Measurements from ENCODE around the gene ATRX. TPM values are rescaled to one million over a fixed set of nuclear protein-coding genes. Genes with fewer than 3 reads are reported as not detected.

ATRX gene
- total RNA-seq, 1 donor from 2014 or later = 106 TPM

- H3K4me1 Mint-ChIP-seq (ENCODE audit: low read depth, unreplicated experiment) = no peaks in the 10 kb centered on the region
- no peaks in the 10 kb centered on the region for H3K27me3 Mint-ChIP-seq (ENCODE audit: low read depth, unreplicated experiment)
- Histone ChIP-seq H3K27ac (ENCODE audit: low read depth, low read length) (no peak overlapping the region), H3K4me1 (ENCODE audit: insufficient read depth, low read length) (no peaks in the 10 kb centered on the region), H3K9ac (ENCODE audit: low read length) (no peak overlapping the region), H3K27me3 (ENCODE audit: insufficient read depth, low read length) (no peaks in the 10 kb centered on the region), H3K4me2 (ENCODE audit: low read length) (no peak overlapping the region), H4K20me1 (ENCODE audit: insufficient read depth, low read length) (peaks cover 42% of the 10 kb centered on the region), H3K9me3 (ENCODE audit: insufficient read depth, low read depth, low read length) (no peaks in the 10 kb centered on the region), H2AFZ (ENCODE audit: low read depth, low read length) (no peak overlapping the region), H3K79me2 (ENCODE audit: insufficient read depth, low read length) (peaks cover 73% of the 10 kb centered on the region), H3K4me3 (ENCODE audit: insufficient read depth, low read depth, low read length) (no peak overlapping the region), H3K36me3 (ENCODE audit: insufficient read depth, low read length) (no peaks in the 10 kb centered on the region)
- H3K27ac Mint-ChIP-seq (ENCODE audit: unreplicated experiment) = no peak overlapping the region
- no peaks in the 10 kb centered on the region for H3K36me3 Mint-ChIP-seq (ENCODE audit: low read depth, unreplicated experiment)
- DNase-seq (ENCODE audit: low read depth) = no peak
- TF ChIP-seq CTCF (IDR thresholded peaks at IDR 0.05; ENCODE audit: insufficient read depth, low read depth, low read length) (no peak), EZH2 (IDR thresholded peaks at IDR 0.05; ENCODE audit: insufficient read depth, low read length) (no peak)
- no peaks in the 10 kb centered on the region for H3K9me3 Mint-ChIP-seq (ENCODE audit: unreplicated experiment)
- FAIRE-seq = no peak
- no peak overlapping the region for H3K4me3 Mint-ChIP-seq (ENCODE audit: unreplicated experiment)
Measured at GRCh38 chrX:77723681-77724080, 62.3 kb downstream of the ATRX start.

- Mint-ChIP-seq H3K4me3 (ENCODE audit: unreplicated experiment) (no peak overlapping the region), H3K27me3 (ENCODE audit: low read depth, unreplicated experiment) (no peaks in the 10 kb centered on the region), H3K9me3 (ENCODE audit: unreplicated experiment) (no peaks in the 10 kb centered on the region), H3K4me1 (ENCODE audit: low read depth, unreplicated experiment) (no peaks in the 10 kb centered on the region), H3K36me3 (ENCODE audit: low read depth, unreplicated experiment) (no peaks in the 10 kb centered on the region), H3K27ac (ENCODE audit: unreplicated experiment) (no peak overlapping the region)
- Histone ChIP-seq H4K20me1 (ENCODE audit: insufficient read depth, low read length) (peaks cover 46% of the 10 kb centered on the region), H3K36me3 (ENCODE audit: insufficient read depth, low read length) (peaks cover 3% of the 10 kb centered on the region), H3K79me2 (ENCODE audit: insufficient read depth, low read length) (peaks cover 78% of the 10 kb centered on the region), H2AFZ (ENCODE audit: low read depth, low read length) (no peak overlapping the region), H3K4me2 (ENCODE audit: low read length) (no peak overlapping the region), H3K4me1 (ENCODE audit: insufficient read depth, low read length) (no peaks in the 10 kb centered on the region), H3K9me3 (ENCODE audit: insufficient read depth, low read depth, low read length) (no peaks in the 10 kb centered on the region), H3K27ac (ENCODE audit: low read depth, low read length) (no peak overlapping the region), H3K4me3 (ENCODE audit: insufficient read depth, low read depth, low read length) (no peak overlapping the region), H3K27me3 (ENCODE audit: insufficient read depth, low read length) (no peaks in the 10 kb centered on the region), H3K9ac (ENCODE audit: low read length) (no peak overlapping the region)
- no peak for DNase-seq (ENCODE audit: low read depth)
- no peak for TF ChIP-seq CTCF (IDR thresholded peaks at IDR 0.05; ENCODE audit: insufficient read depth, low read depth, low read length)
- no peak for TF ChIP-seq EZH2 (IDR thresholded peaks at IDR 0.05; ENCODE audit: insufficient read depth, low read length)
- peak; percentile 17 for FAIRE-seq
Measured at GRCh38 chrX:77719388-77719787, 66.6 kb downstream of the ATRX start.

- Mint-ChIP-seq H3K27me3 (ENCODE audit: low read depth, unreplicated experiment) (no peaks in the 10 kb centered on the region), H3K27ac (ENCODE audit: unreplicated experiment) (no peak overlapping the region), H3K4me3 (ENCODE audit: unreplicated experiment) (no peak overlapping the region), H3K9me3 (ENCODE audit: unreplicated experiment) (no peaks in the 10 kb centered on the region), H3K36me3 (ENCODE audit: low read depth, unreplicated experiment) (no peaks in the 10 kb centered on the region), H3K4me1 (ENCODE audit: low read depth, unreplicated experiment) (no peaks in the 10 kb centered on the region)
- Histone ChIP-seq H3K4me1 (ENCODE audit: insufficient read depth, low read length) (no peaks in the 10 kb centered on the region), H3K4me3 (ENCODE audit: insufficient read depth, low read depth, low read length) (no peak overlapping the region), H3K9me3 (ENCODE audit: insufficient read depth, low read depth, low read length) (no peaks in the 10 kb centered on the region), H4K20me1 (ENCODE audit: insufficient read depth, low read length) (peaks cover 30% of the 10 kb centered on the region), H3K79me2 (ENCODE audit: insufficient read depth, low read length) (peaks cover 60% of the 10 kb centered on the region), H3K4me2 (ENCODE audit: low read length) (no peak overlapping the region), H3K36me3 (ENCODE audit: insufficient read depth, low read length) (no peaks in the 10 kb centered on the region), H2AFZ (ENCODE audit: low read depth, low read length) (no peak overlapping the region), H3K9ac (ENCODE audit: low read length) (no peak overlapping the region), H3K27ac (ENCODE audit: low read depth, low read length) (no peak overlapping the region), H3K27me3 (ENCODE audit: insufficient read depth, low read length) (no peaks in the 10 kb centered on the region)
- FAIRE-seq (no peak), DNase-seq (ENCODE audit: low read depth) (no peak)
- TF ChIP-seq CTCF (IDR thresholded peaks at IDR 0.05; ENCODE audit: insufficient read depth, low read depth, low read length) (no peak), EZH2 (IDR thresholded peaks at IDR 0.05; ENCODE audit: insufficient read depth, low read length) (no peak)
Measured at GRCh38 chrX:77704881-77705280, 81.1 kb downstream of the ATRX start.

Measured in astrocyte (in vitro differentiated cells and primary cell).